GM19351 (cell line): ENCODE data around the gene FOXF1.

ENCODE experiments used
- ATAC-seq: cut with Tn5 transposase; IDR thresholded peaks from one replicate; pipeline ENCODE4 v1.9.1; 2021; ENCODE audit warnings: mild to moderate bottlenecking, moderate library complexity; ENCODE audit not compliant: unreplicated experiment

FOXF1 gene

DNA sequence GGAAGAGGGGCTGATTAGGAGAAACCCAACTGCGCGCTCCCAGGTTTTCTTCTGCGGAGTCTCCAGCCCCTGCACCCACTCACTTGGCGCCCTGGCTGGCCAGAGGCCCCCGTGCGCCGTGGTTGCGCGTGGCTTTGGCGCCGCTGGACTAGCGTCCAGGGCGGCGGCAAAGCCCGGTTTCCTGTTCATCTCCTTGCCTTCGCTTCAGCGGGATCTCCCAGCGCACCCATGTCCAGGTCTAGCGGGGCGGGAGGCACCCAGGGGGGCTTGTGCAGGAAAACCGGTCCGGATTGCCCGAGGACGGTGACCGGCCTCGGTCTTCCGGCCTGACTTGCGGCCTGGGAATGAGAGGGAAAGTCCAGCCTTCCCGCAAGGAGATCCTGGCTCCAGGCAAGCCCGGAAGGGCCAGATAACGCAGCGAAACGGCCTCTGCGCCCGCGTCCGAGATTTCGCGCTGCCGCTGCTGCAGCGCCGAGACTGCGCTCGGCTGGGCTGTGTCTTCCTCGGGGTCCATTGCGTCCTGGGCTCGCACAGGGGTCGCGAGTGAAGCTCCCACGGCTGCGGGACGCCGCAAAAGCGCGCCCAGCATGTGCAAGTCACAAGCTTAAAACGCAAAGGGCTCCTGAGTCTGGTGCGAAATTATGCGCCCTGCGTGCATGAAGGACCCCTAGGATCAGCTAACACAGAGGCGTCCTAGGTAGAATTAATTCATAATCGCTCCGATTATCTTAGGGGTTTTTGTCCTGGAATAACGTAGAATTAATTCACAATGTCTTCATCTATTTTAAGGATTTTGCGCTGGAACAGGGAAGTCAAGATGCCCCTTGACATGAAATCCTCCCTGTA, 5.7 kb downstream of the FOXF1 start:
- ATAC-seq: no peak

DNA sequence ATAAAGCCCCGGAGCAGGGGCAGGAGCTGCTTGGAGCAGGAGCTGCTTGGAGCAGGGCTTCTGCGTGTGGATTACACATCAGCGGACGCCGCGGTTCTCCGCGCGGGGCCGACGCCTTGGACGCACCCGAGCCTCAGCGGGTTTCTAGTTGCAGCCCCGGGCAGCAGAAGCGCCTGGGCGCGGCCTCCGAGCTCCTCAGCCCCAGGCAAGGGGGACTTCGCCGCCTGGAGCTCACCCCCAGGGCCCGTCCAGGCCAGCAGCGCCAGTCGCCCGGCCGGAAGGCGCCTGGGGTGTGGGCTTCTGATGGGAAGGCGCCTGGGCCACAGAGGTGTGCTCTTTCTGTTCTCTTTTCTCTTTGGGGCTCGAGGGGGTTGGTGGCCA, 6.3 kb downstream of the FOXF1 start:
- no peak for ATAC-seq

DNA sequence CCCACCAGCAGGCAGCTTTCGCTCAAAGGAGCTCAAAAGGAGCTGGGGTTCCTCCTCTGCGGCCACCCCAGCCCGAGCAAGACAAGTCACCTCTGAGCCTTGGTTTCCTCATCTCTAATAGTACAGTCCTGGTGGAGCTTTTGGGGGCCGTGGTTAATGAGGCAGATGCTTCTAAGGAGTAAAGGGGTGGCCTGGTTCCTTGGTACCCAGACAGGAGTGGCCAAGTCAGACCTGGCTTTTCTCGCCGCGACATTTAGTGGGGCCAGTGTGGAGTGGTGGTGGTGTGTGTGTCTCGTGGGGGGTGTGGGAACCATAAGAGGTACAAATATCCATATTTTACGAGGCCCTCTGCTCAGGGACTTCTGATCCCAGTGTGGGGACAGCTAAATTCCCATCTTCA, 6.7 kb downstream of the FOXF1 start:
- no peak for ATAC-seq

DNA sequence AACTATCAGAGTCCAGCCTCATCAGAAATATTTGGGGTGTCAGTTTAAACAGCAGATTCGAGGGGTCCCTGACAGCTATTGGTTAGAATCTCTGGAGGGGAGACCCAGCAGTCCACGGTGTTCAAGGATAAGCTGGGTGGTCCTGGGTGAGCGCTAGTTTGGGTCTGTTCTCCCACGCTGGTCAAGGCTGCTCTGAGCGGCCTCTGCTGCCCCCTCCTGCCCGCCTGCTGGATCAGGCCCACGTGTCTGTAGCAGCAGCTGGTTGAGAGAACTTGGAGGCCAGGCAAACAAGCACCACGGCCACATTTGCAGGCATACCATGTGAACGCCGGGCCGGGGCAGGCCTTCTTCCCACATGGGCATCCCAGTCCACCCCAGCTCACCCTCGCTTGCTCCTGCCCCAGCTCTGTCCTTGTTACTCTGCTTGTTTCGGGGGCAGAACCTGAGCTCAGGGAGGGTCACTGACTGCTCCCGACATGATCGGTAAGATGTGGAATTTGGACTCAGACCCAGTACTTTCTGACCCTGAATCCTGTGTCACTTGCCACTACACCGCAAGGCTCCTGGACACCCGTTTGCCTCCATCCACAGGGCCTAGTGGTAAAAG, 7.4 kb downstream of the FOXF1 start:
- ATAC-seq: no peak

DNA sequence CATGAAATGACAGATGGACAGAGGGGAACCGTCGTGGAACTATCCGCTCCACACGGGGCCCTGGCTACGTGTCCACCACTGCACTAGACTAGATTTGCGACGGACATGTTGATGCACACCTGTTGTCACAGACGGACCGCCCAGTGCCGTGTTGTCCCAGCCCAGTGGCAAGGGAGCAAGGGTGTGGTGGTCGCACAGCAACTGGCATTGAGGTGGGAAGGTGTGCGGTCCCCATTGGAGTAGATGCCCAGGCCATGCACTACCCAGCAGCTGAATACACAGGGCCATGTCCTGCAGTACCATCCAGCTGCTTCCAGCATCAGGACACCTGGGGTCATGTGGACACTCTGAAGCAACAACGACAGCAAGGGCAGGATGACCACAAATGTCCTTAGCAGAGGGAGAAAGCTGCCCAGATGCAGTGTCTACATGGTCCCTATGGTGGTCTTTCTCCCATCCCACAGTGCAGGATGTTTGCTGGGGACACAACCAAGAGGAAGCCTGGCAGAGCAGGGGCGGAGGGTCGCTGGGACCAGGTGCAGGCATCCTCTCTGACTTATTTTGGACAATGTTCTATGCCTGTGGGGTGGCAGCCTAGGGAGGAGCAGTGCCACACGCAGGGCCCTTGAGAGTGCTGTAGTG, 8.8 kb downstream of the FOXF1 start:
- ATAC-seq: no peak

DNA sequence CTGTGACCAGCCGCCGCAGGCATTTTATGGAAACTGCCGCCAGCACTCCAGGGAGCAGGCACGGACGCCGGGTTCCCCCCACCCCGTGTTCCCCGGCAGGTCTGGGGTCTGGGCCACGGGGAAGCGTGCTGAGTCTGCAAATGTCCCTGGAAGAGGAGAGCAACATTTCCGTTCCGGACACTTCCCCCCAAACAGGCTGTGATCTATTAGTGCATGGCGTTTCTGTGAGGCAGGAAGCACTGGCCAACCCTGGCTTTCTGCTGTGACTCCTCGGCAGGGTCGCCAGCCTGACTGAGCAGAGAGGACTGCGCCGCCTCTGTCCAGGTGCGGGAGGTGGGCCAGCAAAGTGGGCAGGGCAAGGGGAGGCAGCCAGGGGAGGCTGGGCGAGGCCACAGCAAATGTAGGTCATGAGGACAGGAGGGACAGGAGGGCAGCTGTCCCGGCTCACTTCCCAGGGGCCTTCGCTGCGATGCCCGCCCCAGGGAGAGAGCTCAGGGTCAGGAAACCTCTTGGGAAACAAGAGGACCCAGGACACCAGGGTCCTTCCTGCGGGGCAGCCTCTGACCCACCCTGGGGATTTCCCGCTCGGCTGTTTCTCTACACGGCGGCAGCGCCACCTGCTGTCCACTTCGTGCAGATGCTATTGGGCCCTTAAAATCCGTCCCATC, 9.5 kb downstream of the FOXF1 start:
- ATAC-seq: no peak

DNA sequence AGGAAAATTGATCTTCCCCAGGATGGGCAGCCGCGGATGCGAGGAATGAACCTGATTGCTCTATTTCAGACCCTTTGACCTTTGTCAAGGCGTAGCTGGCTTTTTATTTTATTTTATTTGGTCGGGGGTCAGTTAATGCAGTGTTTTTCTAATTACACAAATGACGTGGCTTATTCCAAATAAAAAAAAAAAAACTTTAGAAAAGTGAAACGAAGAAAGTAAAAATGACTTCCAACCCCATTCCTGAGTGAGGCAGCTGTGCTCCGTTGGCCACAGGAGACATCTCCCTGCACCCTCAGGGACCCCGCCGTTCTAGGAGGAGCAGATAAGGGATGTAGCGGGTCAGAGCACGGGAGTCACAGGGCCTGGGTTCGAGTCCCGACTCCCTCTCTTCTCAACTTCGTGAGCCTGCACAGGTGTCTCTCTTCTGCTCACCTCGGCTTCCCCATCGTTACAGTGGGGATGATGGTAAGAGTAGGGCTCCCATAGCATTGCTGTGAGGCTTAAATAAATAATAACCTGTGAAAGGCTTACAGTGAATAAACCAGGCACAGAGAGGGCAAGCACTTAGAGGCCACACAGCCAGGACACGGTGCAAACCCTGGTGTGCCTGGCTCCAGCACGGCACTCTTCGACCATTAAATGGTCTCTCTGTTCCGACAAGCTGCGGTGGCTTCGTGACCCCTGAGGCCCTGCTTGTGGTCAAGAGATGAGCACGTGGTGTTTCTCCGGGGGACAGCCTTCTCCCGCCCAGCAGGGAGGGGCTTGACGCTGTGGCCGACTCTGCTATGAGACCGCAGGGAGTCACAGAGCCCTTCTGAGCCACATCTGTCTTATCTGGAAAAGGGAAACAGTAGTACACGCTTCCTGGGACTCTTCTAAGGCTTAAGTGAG, 10.2 kb downstream of the FOXF1 start:
- ATAC-seq: no peak

DNA sequence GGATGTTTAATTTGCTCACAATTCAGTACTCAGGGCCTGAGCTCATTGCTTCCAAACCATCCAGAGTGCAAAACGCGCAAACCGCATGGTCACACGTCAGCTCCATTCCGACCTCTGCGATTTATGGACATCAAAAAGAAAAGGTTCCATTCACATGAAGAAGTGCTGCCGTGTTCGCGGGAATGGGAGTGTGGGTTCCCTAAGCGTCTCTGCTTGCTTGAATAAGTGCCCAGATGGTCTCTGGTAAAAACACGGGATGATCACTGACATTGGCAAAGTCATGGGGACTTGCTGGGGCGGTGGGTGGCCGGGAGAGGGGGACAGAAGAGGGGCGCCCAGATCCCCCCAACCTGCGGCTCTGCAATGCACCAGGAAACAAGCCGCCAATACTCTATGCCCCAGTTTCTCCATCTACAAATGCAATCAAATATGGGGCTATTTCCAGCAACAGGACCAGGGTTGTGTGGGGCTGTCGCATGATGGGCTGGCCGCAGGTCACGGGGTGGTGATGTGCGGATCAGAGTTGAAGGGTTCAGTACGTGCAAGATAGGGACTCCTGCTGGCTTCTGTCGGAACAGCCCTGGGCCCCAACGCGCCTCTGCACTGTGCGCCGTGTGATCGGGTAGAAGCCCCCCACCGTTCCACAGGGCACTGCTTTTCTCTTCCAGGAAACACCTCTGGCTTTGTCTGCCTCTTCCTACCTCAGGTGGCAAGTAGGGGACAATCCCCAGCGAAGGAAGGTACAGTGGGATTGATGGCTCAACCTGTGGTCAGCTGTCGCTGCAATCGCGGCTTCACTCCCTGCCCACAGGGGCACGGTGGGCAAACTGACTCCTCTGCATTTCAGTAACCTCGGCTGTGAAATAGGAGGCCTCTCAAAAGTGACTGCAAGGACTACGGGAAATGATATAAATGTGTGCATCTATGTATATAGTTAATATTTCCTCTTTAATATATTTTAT, 11.2 kb downstream of the FOXF1 start:
- no peak for ATAC-seq

DNA sequence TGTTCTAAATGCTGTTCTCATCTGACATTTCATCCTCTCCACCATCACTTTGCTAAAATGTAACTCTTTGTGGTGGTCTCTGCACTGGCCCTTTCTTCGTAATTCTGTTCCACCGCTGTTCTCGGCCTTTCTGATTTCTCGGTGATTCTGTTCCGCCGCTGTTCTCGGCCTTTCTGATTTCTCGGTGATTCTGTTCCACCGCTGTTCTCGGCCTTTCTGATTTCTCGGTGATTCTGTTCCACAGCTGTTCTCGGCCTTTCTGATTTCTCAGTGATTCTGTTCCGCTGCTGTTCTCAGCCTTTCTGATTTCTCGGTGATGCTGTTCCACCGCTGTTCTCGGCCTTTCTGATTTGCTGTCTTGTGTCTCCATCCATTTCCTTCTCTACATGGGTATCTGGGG, 12.3 kb downstream of the FOXF1 start:
- ATAC-seq: no peak

DNA sequence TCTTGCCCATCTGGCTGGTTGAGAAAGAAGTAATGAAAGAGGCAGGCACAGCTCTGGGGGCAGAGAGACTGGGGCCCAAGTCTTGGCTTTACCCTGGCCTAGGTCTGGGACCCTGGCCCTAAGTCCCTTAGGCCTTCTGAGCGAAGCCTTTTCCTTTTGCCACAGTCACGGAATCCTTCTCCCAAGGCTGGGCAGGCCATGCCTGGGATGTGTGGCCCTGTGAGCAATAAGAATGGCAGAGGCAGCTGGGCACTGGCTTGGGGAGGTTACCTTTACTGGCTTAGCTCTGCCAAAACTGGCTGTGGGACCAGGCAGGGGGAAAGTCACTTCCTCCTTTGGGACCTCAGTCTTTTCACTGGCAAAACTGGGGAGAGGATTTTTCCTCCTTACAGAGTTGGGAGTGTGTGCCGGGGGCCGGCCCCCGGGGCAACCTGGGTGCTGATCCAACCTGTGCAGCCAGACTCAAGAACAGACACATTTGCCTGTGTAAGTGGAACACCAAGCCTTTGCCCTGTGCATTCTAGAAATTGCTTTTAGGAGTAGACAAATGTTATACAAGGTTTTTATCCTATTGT, 12.9 kb downstream of the FOXF1 start:
- ATAC-seq: no peak

DNA sequence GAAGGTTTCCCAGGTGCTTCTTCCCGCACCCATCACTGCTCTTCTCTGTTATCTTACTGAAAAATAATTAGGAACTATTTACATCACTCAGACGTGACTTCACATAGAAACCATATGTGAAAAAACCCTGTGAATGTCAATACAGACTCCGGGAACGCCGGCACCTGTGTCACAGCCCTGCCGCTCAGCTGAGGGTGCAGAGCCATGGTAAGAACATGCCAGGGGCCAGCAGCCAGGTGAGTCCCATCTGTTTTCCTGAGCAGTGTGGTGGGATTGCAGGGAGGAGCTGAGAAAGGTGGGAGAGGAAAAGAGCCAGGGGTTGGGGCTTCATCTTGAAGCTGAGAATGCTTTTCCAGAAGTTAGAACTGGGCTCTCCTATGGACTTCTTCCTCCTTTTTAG, 13.7 kb downstream of the FOXF1 start:
- ATAC-seq: no peak

DNA sequence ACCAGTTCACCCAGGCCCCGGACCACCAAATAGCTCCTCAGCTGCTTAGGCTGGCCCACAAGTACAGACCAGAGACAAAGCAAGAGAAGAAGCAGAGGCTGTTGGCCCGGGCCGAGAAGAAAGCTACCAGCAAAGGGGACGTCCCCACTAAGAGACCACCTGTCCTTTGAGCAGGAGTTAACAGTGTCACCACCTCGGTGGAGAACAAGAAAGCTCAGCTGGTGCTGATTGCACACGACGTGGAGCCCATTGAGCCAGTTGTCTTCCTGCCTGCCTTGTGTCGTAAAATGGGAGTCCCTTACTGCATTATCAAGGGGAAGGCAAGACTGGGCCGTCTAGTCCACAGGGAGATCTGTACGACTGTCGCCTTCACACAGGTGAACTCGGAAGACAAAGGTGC, 15.4 kb downstream of the FOXF1 start:
- no peak for ATAC-seq

DNA sequence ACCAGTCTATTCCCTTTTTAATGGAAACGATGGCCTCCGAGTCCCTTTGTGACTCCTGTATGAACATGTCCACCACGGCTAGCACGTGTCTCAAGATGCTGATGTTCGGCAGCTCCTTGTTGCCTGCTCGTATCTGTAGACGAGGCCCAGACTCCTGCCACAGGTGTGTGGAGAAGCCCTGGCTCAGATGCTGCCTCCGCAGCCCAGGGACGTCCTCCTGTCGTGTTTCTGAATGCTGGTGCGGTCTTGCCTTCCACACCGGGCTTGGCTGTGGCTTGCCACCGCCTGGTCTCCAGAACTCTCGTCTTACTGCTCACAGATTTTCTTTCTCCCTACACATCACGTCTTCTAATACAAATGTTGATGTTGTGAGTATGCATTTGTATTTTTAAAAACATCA, 17.0 kb downstream of the FOXF1 start:
- no peak for ATAC-seq

DNA sequence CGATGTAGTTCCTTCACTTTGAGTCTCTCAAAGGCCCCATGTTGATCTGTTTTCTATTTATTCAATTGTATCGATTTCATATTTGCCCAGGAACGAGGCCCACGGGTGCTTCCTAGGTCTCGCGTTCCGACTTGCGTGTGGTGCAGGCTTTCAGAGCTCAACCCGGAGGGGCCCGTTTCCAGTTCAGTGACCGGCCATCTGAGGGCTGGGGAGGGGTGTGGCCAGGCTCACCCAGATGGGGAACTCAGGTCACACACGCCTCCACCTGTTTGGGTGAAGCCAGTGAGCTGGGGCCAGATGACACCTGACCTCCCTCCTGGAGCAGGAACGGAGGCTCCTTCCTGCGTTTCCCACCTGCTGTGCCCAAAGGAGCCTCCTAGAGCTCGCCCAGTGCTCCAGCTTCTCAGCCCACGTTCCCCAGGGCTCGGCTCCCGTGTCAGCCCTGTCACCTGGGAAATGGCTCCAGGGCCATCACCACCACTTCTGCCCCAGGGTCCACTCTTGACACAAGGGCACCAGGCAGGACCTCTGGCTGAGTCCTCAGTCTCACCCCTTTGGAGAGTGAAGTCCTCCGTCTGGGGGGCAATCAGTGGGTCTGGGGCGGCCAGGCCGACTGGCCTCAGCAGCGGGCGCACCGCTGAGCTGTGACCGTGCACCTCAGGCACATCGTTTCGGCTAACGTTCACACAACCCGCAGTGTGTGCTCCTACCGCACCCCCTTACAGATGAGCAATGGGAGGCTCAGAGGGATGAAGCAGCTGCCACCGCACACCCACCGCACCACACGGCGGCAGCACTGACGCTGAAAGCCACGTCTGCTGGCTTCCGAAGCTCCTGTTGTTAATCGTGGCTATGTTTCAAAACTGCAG, 18.0 kb downstream of the FOXF1 start:
- ATAC-seq: no peak

DNA sequence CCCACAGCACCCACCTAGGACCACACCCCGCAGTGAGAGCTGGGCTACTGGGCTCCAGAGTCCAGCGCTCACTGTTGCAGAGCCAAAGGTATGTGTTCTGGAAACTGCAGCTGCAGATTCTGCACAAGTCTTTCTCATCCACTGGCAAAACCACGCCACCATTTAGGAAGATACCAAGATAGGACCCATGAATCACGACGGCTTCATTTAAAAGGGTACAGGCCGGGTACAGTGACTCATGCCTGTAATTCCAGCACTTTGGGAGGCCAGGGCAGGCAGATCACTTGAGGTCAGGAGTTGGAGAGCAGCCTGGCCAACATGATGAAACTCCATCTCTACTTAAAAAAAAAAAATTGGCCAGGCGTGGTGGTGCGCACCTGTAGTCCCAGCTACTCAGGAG, 18.8 kb downstream of the FOXF1 start:
- ATAC-seq: no peak

DNA sequence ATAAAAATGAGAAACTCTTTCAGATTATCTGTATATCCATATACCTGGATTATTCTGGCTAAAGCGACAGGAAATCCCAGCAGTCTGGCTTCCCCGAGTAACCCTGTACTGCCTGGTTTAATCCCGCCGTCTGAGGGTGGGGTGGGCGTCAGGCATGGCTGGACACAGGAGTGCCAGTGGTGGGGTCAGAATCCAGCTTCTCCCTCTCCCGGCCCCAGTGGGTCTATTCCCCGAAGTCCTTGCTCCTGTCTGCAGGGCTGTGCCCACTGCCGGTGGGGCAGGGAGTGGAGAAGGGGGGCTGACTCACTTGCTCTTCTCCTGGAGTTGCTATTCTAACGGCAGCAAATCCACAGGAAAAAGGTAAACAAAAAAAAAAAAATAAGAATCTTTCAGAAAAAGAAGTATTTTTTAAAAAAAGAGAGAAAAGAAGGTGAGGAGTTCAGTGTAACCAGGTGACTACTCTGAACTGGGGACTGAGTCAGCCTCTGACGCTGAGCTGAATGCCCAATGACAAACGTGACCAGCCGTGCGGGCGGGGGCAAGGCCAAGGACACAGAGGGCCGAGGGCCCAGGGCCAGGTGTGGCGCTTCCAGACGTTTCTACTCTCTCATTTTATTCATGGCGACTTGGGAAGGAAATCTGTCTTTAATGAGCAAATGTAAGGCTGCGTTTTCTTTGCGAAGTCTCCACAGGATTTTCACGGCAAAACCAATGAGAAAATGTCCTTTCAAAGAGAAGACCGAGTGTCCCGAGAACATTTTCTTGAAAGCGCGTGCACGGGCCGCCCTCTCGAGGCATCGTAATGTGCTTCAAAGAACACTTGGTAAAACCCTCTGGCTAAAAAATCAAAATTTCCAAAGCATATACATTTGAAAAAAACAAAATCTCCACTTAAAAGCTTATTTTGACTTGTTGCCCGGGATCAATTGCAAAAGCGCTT, 20.2 kb downstream of the FOXF1 start:
- no peak for ATAC-seq

DNA sequence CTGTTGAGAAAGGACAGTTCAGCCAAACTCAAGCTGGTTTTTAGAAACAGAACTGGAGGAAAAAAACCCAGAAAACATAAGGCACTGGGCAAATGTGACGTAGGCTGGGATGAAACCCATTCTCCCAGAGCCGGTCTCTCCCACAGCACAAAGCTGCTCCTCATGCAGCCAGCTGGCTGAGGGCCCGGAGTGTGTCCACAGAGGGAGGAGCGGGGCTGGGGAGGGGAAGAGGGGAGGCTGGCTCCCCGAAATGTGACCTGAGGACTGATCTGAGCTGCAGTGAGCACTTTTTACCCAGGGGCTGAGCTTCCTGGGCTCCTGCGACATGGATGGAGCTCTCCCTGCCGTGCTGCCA, 20.8 kb downstream of the FOXF1 start:
- ATAC-seq: no peak
